Kidney (tissue), 14 donors: ENCODE measurements around the gene ENTHD1. TPM values are rescaled to one million over a fixed set of nuclear protein-coding genes. Genes with fewer than 3 reads are reported as not detected.

Source experiments
- DNase-seq, 5 donors: peaks; one replicate each; pipeline ENCODE4 v3.0.0-alpha.2; 2013 to 2020
- FAIRE-seq: peaks from 2 replicates; lab custom pipeline; 2012; peaks lifted over from hg19 to GRCh38; lab: Jason Lieb, UNC
- H3K27ac ChIP-seq, 2 donors: one replicate each; pipeline ENCODE4 v1.7.0; 2013; ENCODE audit warnings: low read depth in 2 of 2, low read length in 2 of 2, inconsistent platforms in 1 of 2
- H3K27me3 ChIP-seq: one replicate; pipeline ENCODE4 v1.7.1; 2013; ENCODE audit warnings: low read length, inconsistent platforms; ENCODE audit not compliant: control insufficient read depth, insufficient read depth
- H3K36me3 ChIP-seq, 3 donors: one replicate each; pipeline versions ENCODE4 v1.7.0 to v1.7.1; 2013; ENCODE audit warnings: low read length in 3 of 3, control low read depth in 1 of 3, inconsistent platforms in 1 of 3; ENCODE audit not compliant: insufficient read depth in 3 of 3, control insufficient read depth in 2 of 3
- H3K4me1 ChIP-seq, 3 donors: one replicate each; pipeline versions ENCODE4 v1.7.0 to v1.7.1; 2013; ENCODE audit warnings: low read length in 3 of 3, inconsistent platforms in 1 of 3, low read depth in 1 of 3; ENCODE audit not compliant: control insufficient read depth in 2 of 3, insufficient read depth in 2 of 3
- H3K4me3 ChIP-seq, 3 donors: one replicate each; pipeline versions ENCODE4 v1.7.0 to v1.8.1; 2013; ENCODE audit warnings: low read length in 3 of 3, control low read depth in 1 of 3, inconsistent platforms in 1 of 3
- H3K9ac ChIP-seq, 3 donors: one replicate each; pipeline versions ENCODE4 v1.7.0 to v1.7.1; 2013; ENCODE audit warnings: low read length in 3 of 3, control low read depth in 1 of 3, inconsistent platforms in 1 of 3
- H3K9me3 ChIP-seq, 3 donors: one replicate each; pipeline versions ENCODE4 v1.7.0 to v1.7.1; 2013; ENCODE audit warnings: low read length in 3 of 3, control low read depth in 1 of 3, inconsistent platforms in 1 of 3; ENCODE audit not compliant: control insufficient read depth in 2 of 3, insufficient read depth in 1 of 3
- CTCF ChIP-seq: IDR thresholded peaks from 3 replicates; pipeline ENCODE4 v1.5.1; 2012; ENCODE audit warnings: mild to moderate bottlenecking, moderate library complexity, borderline replicate concordance; ENCODE audit not compliant: insufficient read depth; ENCODE audit errors: extremely low read depth
- intact Hi-C: fragments of 100-400 bp; cut with DNase I; formaldehyde crosslinking; loops from one replicate; pipeline ENCODE4 v1.11.1; 2022
- polyA plus RNA-seq: library from polyadenylated mRNA; stranded (reverse); fragments of 350-450 nt; fragmentation: Illumina TruSeq; extraction: RNeasy Lipid Tissue Mini Kit (QIAGEN cat#74804); gene quantifications from one replicate; pipeline ENCODE4 v1.2.3, GENCODE V29; 2014; ENCODE audit warnings: low read depth, low replicate concordance; ENCODE audit not compliant: insufficient read depth
- total RNA-seq: library from RNA; stranded (reverse); fragmentation: NEBNext Ultra II Directional; extraction: Animal tissue kit (Norgen Biotek cat#: 25700); gene quantifications from one replicate; pipeline ENCODE4 v1.2.1, GENCODE V29; 2021
- donor health status: control.
- donor health status: control.
- donor health status: control.
- donor health status: control.
- donor health status: control.
- donor health status: DM: yes; HTN: yes; CAD: no.
- donor health status: Normal renal cell carcinoma (clear cell type).

ENTHD1 gene
- total and polyA plus RNA-seq, 2 donors from 2014 or later: not detected

GRCh38 chr22:39731881-39732555 lies 161.5 kb downstream of the ENTHD1 start:
- H3K9ac ChIP-seq: no peak overlapping the region
- H3K36me3 ChIP-seq: no peaks in the 10 kb centered on the region
- intact Hi-C loops: no loop called here
- H3K9me3 ChIP-seq: no peaks in the 10 kb centered on the region
- H3K4me3 ChIP-seq: no peak overlapping the region
- DNase-seq (no peak), FAIRE-seq (no peak)
- TF ChIP-seq CTCF: no peak
- no peaks in the 10 kb centered on the region for H3K4me1 ChIP-seq
- no peaks in the 10 kb centered on the region for H3K27me3 ChIP-seq
- H3K27ac ChIP-seq: no peak overlapping the region

GRCh38 chr22:39731481-39731880 lies 162.1 kb downstream of the ENTHD1 start:
- FAIRE-seq (no peak), DNase-seq (no peak)
- Histone ChIP-seq H3K4me1 (no peaks in the 10 kb centered on the region), H3K27me3 (no peaks in the 10 kb centered on the region), H3K9me3 (no peaks in the 10 kb centered on the region), H3K4me3 (no peak overlapping the region), H3K36me3 (no peaks in the 10 kb centered on the region), H3K9ac (no peak overlapping the region), H3K27ac (no peak overlapping the region)
- intact Hi-C loops: no loop called here
- TF ChIP-seq CTCF: no peak

- intact Hi-C loops: no loop called here
- no peak for TF ChIP-seq CTCF
- H3K4me3 ChIP-seq: no peak overlapping the region
- FAIRE-seq: no peak
- H3K36me3 ChIP-seq: no peaks in the 10 kb centered on the region
- no peak for DNase-seq
- no peaks in the 10 kb centered on the region for H3K9me3 ChIP-seq
- no peak overlapping the region for H3K9ac ChIP-seq
- no peak overlapping the region for H3K27ac ChIP-seq
- no peaks in the 10 kb centered on the region for H3K27me3 ChIP-seq
- H3K4me1 ChIP-seq: no peaks in the 10 kb centered on the region
Measured at GRCh38 chr22:39729141-39729934, 164.2 kb downstream of the ENTHD1 start.
